ENCODE results near the gene MAP3K14. TPM values are rescaled to one million over a fixed set of nuclear protein-coding genes. Genes with fewer than 3 reads are reported as not detected.

MAP3K14 gene
- total and polyA plus RNA-seq, 9 donors = 2.4 to 19.8 (median 10.7) TPM

Other genes with a start within 250 kb of the MAP3K14 start
- gene PLCD3, start 184.5 kb downstream of the MAP3K14 start, total RNA-seq = 100 to 1,000 TPM in 2 of 7 donors, 10 to 100 TPM in 5; 33.0 to 166 (median 84.9) TPM
- gene PLCD3, start 184.5 kb downstream of the MAP3K14 start, polyA plus RNA-seq = 10 to 100 TPM; 12.1 to 59.3 TPM
- gene ACBD4, start 181.3 kb downstream of the MAP3K14 start, total RNA-seq = 10 to 100 TPM; 12.4 to 24.0 (median 18.5) TPM
- 10 to 100 TPM; 11.0 to 24.5 TPM for gene ACBD4, start 181.3 kb downstream of the MAP3K14 start, polyA plus RNA-seq
- 10 to 100 TPM; 17.0 to 37.8 (median 27.9) TPM for gene HEXIM1, start 168.5 kb downstream of the MAP3K14 start, total RNA-seq
- gene HEXIM1, start 168.5 kb downstream of the MAP3K14 start, polyA plus RNA-seq = 10 to 100 TPM; 14.4 to 26.9 TPM
- 1 to 10 TPM; 3.4 to 9.1 (median 5.5) TPM for gene HEXIM2, start 155.1 kb downstream of the MAP3K14 start, total RNA-seq
- gene HEXIM2, start 155.1 kb downstream of the MAP3K14 start, polyA plus RNA-seq = 1 to 10 TPM; 1.7 to 8.9 TPM
- 10 to 100 TPM in 2 of 7 donors, 1 to 10 TPM in 5; 3.7 to 24.0 (median 6.1) TPM for gene FMNL1, start 95.1 kb downstream of the MAP3K14 start, total RNA-seq
- 1 to 10 TPM; 2.1 to 7.1 TPM for gene FMNL1, start 95.1 kb downstream of the MAP3K14 start, polyA plus RNA-seq
- under 1 TPM in 1 of 7 donors, not detected in 6; 0.12 TPM for gene SPATA32, start 54.9 kb downstream of the MAP3K14 start, total RNA-seq
- gene SPATA32, start 54.9 kb downstream of the MAP3K14 start, polyA plus RNA-seq = not detected
- 10 to 100 TPM in 3 of 7 donors, 1 to 10 TPM in 4; 3.7 to 41.7 (median 8.7) TPM for gene ARHGAP27, start 115.8 kb upstream of the MAP3K14 start, total RNA-seq
- 10 to 100 TPM in 1 of 2 donors, 1 to 10 TPM in 1; 3.8 to 10.1 TPM for gene ARHGAP27, start 115.8 kb upstream of the MAP3K14 start, polyA plus RNA-seq
- 10 to 100 TPM; 14.7 to 38.4 (median 36.7) TPM for gene PLEKHM1, start 173.7 kb upstream of the MAP3K14 start, total RNA-seq
- 10 to 100 TPM; 13.0 to 13.7 TPM for gene PLEKHM1, start 173.7 kb upstream of the MAP3K14 start, polyA plus RNA-seq

Measured in ovary (tissue), 9 donors.